K562 (cell line): ENCODE data around the gene MLH3.

Experiments
- GATAD2A ChIP-seq: fragments of 450-650 bp; IDR thresholded peaks from 2 replicates; pipeline ENCODE4 v1.6.1; 2017
- POLR2A ChIP-seq: fragments of 450-650 bp; conservative IDR thresholded peaks from 2 replicates; pipeline ENCODE4 v1.6.1; 2016
- RFX1 ChIP-seq: fragments of 450-650 bp; IDR thresholded peaks from 2 replicates; pipeline ENCODE4 v1.6.1; 2016; ENCODE audit warnings: mild to moderate bottlenecking, moderate library complexity
- SAP30 ChIP-seq: fragments of 200-600 bp; sonication (generic); IDR thresholded peaks from 2 replicates; pipeline ENCODE4 v1.6.1; 2012; ENCODE audit warnings: borderline replicate concordance, low read depth, mild to moderate bottlenecking, moderate library complexity, low read length, control low read depth, inconsistent platforms; ENCODE audit not compliant: insufficient read depth, poor library complexity, severe bottlenecking
- TF ChIP-seq, protein P1 (sequence below), 3 experiments: IDR thresholded peaks in 2 of 3; conservative IDR thresholded peaks in 1 of 3; 2 replicates each; pipeline ENCODE4 v1.5.1; 2011 to 2012; ENCODE audit warnings: low read length in 3 of 3, mild to moderate bottlenecking in 3 of 3, control low read depth in 2 of 3, improper control_type of control experiment in 1 of 3, inconsistent platforms in 1 of 3, low read depth in 1 of 3, mixed read lengths in 1 of 3, moderate library complexity in 1 of 3; ENCODE audit not compliant: insufficient read depth in 2 of 3
- TF ChIP-seq, protein P2 (sequence below): sonication (generic); formaldehyde crosslinking; IDR thresholded peaks from 2 replicates; pipeline ENCODE4 v1.5.0; 2020; ENCODE audit warnings: missing genetic modification reagents

DNA sequence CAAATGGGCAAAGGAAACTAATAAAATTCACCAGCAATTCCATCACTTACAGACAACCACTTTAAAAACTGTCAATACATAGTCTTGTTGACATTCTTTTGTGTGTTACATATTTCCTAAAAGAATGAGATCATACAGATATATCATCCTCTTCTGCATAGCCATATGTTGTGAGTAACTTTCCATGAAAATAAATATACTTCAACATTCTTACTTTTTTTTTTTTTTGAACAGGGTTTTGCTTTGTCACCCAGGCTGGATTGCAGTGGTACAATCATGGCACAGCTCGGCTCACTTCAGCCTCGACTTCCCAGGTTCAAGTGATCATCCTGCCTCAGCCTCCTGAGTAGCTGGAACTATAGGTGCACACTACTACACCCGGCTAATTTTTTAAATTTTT, 39.1 kb upstream of the MLH3 start:
- TF ChIP-seq POLR2A, result no peak
- TF ChIP-seq, protein P1, sequence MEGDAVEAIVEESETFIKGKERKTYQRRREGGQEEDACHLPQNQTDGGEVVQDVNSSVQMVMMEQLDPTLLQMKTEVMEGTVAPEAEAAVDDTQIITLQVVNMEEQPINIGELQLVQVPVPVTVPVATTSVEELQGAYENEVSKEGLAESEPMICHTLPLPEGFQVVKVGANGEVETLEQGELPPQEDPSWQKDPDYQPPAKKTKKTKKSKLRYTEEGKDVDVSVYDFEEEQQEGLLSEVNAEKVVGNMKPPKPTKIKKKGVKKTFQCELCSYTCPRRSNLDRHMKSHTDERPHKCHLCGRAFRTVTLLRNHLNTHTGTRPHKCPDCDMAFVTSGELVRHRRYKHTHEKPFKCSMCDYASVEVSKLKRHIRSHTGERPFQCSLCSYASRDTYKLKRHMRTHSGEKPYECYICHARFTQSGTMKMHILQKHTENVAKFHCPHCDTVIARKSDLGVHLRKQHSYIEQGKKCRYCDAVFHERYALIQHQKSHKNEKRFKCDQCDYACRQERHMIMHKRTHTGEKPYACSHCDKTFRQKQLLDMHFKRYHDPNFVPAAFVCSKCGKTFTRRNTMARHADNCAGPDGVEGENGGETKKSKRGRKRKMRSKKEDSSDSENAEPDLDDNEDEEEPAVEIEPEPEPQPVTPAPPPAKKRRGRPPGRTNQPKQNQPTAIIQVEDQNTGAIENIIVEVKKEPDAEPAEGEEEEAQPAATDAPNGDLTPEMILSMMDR (IDR thresholded peaks at IDR 0.05 in 2 of 3, conservative IDR thresholded peaks at IDR 0.05 in 1 of 3; ENCODE audit: insufficient read depth in 2 of 3, low read depth in 1 of 3, low read length in 3 of 3), result no peak
- TF ChIP-seq, protein P2, sequence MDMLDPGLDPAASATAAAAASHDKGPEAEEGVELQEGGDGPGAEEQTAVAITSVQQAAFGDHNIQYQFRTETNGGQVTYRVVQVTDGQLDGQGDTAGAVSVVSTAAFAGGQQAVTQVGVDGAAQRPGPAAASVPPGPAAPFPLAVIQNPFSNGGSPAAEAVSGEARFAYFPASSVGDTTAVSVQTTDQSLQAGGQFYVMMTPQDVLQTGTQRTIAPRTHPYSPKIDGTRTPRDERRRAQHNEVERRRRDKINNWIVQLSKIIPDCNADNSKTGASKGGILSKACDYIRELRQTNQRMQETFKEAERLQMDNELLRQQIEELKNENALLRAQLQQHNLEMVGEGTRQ (CRISPR knock-in tag), result no peak
- no peak for TF ChIP-seq SAP30
- no peak for TF ChIP-seq GATAD2A
- TF ChIP-seq RFX1, result no peak
